Stimulated activated CD8-positive, alpha-beta memory T cell treated with anti-CD3 and anti-CD28 coated beads, Interleukin-12 subunit alpha, Interleukin-12 subunit beta, amount 100 ng/mL, for 4 hours (primary cell): ENCODE data around the gene CD82.
"Not testable (repeated sequence)": the region's sequence is repeated elsewhere in the genome, so short reads cannot be mapped to it uniquely, and the experiment has no call there.

ENCODE experiments used
- DNase-seq: peaks from one replicate; pipeline ENCODE4 v3.0.0-alpha.2; 2020; ENCODE audit warnings: low read depth

Gene CD82

DNA sequence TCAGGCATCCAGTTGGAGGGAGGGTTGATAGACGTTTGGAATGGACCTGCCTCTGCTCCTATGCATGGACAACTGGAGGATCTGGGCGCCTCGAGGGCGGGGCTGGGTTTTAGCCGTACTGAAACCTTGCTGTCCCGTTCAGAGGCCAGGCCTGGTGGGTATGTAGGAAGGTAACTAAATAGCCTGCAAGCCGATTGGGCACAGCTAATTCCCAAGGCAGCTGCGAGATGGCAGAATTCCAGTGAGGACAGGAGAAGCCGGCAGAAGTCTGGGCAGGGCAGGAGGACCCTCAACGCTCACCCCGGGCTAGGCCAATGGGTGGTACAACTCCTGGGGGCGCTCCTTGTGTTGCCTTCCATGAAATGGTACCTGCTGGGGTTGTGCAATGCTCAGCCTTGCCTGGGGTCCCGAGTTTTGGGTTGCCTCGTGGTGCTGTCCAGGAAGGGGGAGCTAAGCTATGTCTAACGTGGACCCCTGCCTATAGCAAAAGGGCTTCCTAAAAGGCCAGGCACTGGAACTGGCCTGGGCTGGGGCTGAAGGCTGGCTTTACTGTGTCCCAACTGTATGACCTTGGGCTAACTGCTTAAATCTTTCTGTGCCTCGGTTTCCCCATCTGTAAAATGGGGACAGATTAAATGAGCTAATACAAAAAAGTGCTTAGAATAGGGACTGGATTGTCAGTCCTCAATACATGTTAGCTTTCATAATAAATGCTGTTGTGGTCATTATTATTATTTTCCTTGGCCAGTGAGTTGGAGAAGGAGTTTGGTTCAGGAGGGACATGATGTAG is 30.1 kb upstream of the CD82 start:
- no peak for DNase-seq

- DNase-seq, result no peak
Observed at GRCh38 chr11:44536788-44537516, 28.5 kb upstream of the CD82 start.

- DNase-seq, result no peak
Observed at GRCh38 chr11:44537679-44538078, 27.8 kb upstream of the CD82 start.

DNA sequence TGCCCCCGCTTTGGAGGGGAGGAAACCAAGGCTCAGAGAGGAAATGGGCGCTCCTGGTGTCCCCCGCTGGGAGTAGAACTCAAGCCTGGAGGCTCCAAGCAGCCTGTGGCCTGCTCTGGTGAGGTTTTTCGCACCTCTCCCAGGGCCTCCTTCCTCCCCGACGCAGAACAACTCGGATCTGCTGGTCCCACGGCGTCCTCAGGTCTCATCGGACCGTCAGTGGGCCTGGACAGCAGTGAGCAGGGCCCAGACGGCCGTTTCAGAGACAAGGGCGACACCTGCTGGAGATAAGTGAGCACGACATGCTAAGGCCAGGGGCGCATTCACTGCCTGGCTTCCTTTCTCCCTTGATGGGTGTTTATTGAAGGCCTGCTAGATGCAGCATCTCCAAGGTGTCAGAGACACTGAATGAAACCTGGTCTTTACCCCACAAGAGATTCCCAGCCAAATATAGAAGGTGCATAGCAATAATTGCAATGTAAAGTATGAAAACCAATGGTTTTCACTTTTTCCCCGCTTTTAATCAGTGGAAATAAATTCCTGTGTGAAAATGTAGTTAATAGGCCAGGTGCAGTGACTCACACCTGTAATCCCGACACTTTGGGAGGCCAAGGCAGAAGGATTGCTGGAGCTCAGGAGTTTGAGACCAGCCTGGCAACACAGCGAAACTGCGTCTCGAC is 26.9 kb upstream of the CD82 start:
- peak; percentile 33 for DNase-seq

DNA sequence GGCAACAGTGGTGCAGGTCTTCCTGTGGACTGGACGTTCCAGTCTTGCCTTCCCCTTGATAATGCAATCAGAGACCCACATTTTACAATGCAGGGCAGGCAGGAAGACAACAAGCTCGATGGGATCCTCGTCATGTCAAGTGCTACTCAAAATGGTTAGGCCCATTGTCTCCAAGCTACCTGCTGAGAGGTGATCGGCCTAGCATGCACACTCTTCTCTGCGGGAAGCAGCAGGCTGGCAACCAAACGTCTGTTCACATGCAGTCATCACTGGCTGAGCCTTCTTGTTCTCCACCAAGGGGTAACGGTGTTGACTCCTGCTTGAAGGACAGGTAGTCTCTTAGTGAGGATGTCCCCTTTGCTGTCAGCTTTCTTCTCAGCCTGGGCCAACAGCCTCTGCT is 25.5 kb upstream of the CD82 start:
- DNase-seq, result no peak

GRCh38 chr11:44540667-44541066 is 24.8 kb upstream of the CD82 start:
- no peak for DNase-seq

DNA sequence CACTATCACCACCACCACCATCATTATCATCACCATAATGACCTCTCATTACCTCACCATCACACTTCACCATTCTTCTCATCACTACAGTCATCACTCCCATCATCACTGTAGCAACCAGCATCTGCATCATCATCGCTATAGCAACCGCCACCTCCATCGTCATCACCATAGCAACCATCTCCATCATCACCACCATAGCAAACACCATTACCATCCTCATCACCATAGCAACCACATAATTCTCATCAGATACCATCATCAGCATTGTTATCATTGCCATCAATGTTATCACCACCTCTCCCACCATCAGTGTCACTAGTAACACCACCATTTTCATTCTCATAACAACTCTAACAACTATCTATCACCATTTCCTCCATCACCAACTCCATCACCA is 23.1 kb upstream of the CD82 start:
- DNase-seq, result no peak

GRCh38 chr11:44546984-44547383 is 18.5 kb upstream of the CD82 start:
- DNase-seq, result not testable (repeated sequence)

- not testable (repeated sequence) for DNase-seq
Observed at GRCh38 chr11:44547534-44547933, 17.9 kb upstream of the CD82 start.

- no peak for DNase-seq
Observed at GRCh38 chr11:44548032-44548695, 17.3 kb upstream of the CD82 start.

GRCh38 chr11:44548961-44549749 is 16.3 kb upstream of the CD82 start:
- not testable (repeated sequence) for DNase-seq

GRCh38 chr11:44550123-44550522 is 15.3 kb upstream of the CD82 start:
- DNase-seq, result no peak

GRCh38 chr11:44551456-44552139 is 13.9 kb upstream of the CD82 start:
- no peak for DNase-seq

DNA sequence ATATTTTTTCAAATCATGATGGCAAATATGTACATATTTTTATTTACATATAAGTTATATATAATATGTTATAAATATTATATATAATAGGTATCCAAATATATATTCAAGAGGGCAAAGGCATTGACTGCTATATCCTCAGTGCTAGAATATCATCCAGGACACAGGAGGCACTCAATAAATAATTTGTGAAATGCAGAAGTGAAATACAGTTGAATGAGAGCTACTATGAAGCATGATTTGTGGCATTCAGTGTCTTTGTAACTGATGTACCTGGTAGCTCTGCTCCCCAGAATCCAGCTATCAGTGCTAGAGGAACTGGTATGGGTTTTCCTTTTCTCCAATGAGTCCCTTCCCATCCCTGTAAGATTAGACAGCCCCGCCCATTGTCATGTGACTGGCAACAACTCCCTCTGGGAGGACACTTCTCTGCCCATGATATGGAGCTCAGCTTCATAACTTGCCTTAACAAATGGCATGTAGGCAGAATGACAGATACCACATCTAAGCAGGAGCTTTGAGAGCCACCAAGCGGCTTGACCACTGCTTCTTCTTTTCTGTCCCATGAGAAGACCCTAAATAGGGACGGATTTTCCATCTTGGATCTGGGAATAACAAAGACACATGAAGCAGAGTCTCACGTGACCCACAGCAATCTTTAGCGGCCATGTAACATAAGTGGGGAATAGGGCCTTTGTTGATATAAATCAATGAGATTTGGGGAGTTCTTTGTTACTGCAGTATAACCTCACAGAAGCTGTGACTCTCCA is 10.2 kb upstream of the CD82 start:
- no peak for DNase-seq

DNA sequence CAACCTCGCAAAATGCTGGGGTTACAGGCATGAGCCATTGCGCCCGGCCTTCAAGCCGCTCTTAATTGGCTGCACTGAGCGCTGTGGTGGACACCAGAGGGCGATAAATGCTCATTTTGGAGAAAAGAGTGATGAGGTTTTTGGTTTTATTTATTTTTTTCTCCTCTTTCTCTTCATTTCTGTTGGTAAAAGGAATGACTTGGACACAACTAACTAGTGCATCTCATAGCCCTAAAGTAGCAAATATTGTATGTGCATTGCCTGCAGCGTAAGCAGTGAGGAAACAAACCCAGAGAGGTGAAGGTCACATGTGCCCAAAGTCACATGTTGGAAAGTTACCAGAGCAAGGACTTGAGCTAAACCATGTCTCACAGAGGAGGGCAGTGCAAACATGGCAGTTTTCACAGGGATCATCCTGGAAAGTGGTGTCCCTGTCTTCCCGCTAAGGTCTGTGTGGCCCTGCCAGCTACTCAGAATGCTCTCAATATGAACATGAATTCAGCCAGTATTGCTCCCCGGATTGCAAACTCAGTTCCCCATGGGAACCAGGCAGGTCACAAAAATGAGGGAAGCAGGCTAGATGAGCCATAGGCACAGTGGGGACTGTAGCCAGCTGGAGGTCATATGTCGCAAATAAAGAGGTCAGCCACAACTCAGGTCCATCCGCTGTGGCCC is 8.6 kb upstream of the CD82 start:
- DNase-seq, result no peak

- DNase-seq, result no peak
Observed at GRCh38 chr11:44557464-44557863, 8.0 kb upstream of the CD82 start.

DNA sequence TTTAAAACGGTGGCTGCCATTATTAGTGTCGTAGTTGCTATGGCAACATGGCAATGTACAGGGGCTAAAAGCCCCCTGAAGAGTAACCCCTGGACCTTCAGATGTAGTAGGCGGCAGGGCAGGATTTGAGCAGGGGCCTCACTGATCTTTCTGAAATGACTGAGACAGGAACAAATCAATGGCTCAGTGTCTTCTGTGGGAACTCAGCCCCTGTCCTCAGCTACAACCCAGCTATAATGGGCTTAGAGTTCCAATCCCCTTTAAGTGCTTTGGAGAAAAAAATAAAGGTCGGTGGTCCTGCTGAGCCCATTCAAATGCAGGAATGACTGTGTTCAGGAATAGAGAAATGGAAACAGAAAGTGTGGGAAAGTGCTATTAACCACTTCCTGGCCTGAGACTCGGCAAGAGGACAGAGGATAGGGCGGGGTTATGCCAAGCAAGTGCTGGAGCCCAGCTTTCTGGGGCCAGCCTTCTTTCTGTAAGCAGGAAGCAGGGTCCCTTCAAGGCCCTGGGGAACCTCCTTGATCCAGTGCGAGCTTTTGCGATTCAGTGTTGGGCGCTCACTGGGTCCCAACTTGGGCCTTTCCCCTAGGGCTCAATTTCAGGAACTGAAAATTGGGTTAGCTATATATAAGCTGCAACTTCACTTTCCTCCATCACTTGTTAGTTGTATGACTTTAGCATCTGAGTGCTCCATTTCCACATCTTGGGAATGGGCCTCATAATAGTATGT is 6.1 kb upstream of the CD82 start:
- no peak for DNase-seq

DNA sequence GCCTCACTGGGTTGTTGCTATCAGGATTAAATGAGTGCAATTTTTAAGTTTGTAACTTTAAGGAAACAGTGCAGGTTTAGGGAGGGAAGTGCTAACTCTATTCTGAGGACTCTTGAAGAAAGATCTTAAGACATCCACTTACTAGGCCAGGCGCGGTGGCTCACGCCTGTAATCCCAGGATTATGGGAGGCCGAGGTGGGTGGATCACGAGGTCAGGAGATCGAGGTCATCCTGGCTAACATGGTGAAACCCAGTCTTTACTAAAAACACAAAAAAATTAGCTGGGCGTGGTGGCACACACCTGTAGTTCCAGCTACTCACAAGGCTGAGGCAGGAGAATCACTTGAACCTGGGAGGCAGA is 5.5 kb upstream of the CD82 start:
- not testable (repeated sequence) for DNase-seq

GRCh38 chr11:44561275-44561805 is 4.1 kb upstream of the CD82 start:
- DNase-seq, result no peak
